K562 (cell line): ENCODE data around the gene CAPN10. TPM values are rescaled to one million over a fixed set of nuclear protein-coding genes. Genes with fewer than 3 reads are reported as not detected.

Experiments used
- CEBPG ChIP-seq, 3 experiments: fragments of 200-800 bp in 1 of 3; sonication (Bioruptor generic) in 1 of 3; sonication (generic) in 1 of 3; formaldehyde crosslinking in 1 of 3; IDR thresholded peaks in 2 of 3; conservative IDR thresholded peaks in 1 of 3; 2 replicates each; pipeline versions ENCODE4 v1.6.1 to v1.8.0; 2016 to 2022; ENCODE audit warnings: missing compliant biosample characterization in 2 of 3, missing genetic modification characterization in 2 of 3, mild to moderate bottlenecking in 1 of 3, missing genetic modification reagents in 1 of 3
- CREM ChIP-seq: IDR thresholded peaks from 2 replicates; pipeline ENCODE4 v1.6.1; 2014; ENCODE audit warnings: antibody characterized with exemption, low read depth
- E2F6 ChIP-seq, 2 experiments: IDR thresholded peaks; 2 replicates each; pipeline ENCODE4 v1.6.1; 2011; ENCODE audit warnings: borderline replicate concordance in 1 of 2, control low read depth in 1 of 2, low read depth in 1 of 2, low read length in 1 of 2, mild to moderate bottlenecking in 1 of 2, mixed read lengths in 1 of 2, moderate library complexity in 1 of 2; ENCODE audit not compliant: insufficient read depth in 1 of 2, insufficient read length in 1 of 2, poor library complexity in 1 of 2, severe bottlenecking in 1 of 2; ENCODE audit errors: extremely low read depth in 1 of 2
- ELF4 ChIP-seq: fragments of 450-650 bp; formaldehyde crosslinking; IDR thresholded peaks from 2 replicates; pipeline ENCODE4 v1.4.0; 2022; ENCODE audit warnings: missing genetic modification characterization
- ETV1 ChIP-seq: fragments of 450-650 bp; conservative IDR thresholded peaks from 2 replicates; pipeline ENCODE4 v1.6.1; 2016; ENCODE audit warnings: missing genetic modification characterization, control low read depth, low read depth, missing compliant biosample characterization
- GATA2 ChIP-seq: sonication (generic); formaldehyde crosslinking; IDR thresholded peaks from 2 replicates; pipeline ENCODE4 v1.4.0; 2020; ENCODE audit warnings: mild to moderate bottlenecking, missing genetic modification reagents
- ILK ChIP-seq: fragments of 450-650 bp; IDR thresholded peaks from 2 replicates; pipeline ENCODE4 v1.6.1; 2016; ENCODE audit warnings: missing genetic modification characterization, low read depth, mild to moderate bottlenecking, missing compliant biosample characterization, moderate library complexity, borderline replicate concordance
- MITF ChIP-seq: IDR thresholded peaks from 2 replicates; pipeline ENCODE4 v1.6.1; 2014; ENCODE audit warnings: antibody characterized with exemption
- MTA1 ChIP-seq: fragments of 450-650 bp; IDR thresholded peaks from 2 replicates; pipeline ENCODE4 v1.6.1; 2017; ENCODE audit warnings: borderline replicate concordance
- MXD1 ChIP-seq: fragments of 250-450 bp; sonication (Bioruptor Pico); IDR thresholded peaks from 2 replicates; pipeline ENCODE4 v1.8.0; 2021; ENCODE audit warnings: borderline replicate concordance, mild to moderate bottlenecking, moderate library complexity; ENCODE audit not compliant: poor library complexity, severe bottlenecking
- NFATC3 ChIP-seq: fragments of 450-650 bp; IDR thresholded peaks from 2 replicates; pipeline ENCODE4 v1.6.1; 2017; ENCODE audit warnings: mild to moderate bottlenecking
- NFXL1 ChIP-seq: fragments of 450-650 bp; formaldehyde crosslinking; IDR thresholded peaks from 2 replicates; pipeline ENCODE4 v1.4.0; 2021; ENCODE audit warnings: mild to moderate bottlenecking
- NR2C2 ChIP-seq, 2 experiments: fragments of 200-800 bp in 1 of 2; sonication (Bioruptor generic) in 1 of 2; sonication (generic) in 1 of 2; formaldehyde crosslinking in 1 of 2; IDR thresholded peaks; 2 replicates each; pipeline versions ENCODE4 v1.6.1 to v1.8.0; 2016 to 2022; ENCODE audit warnings: mild to moderate bottlenecking in 1 of 2, missing compliant biosample characterization in 1 of 2, missing genetic modification characterization in 1 of 2, missing genetic modification reagents in 1 of 2
- TAF7 ChIP-seq: fragments of 450-650 bp; IDR thresholded peaks from 2 replicates; pipeline ENCODE4 v1.6.1; 2016; ENCODE audit warnings: missing genetic modification characterization, missing compliant biosample characterization
- ZC3H8 ChIP-seq: fragments of 450-650 bp; IDR thresholded peaks from 2 replicates; pipeline ENCODE4 v1.6.1; 2017
- ZKSCAN8 ChIP-seq: fragments of 200-800 bp; sonication (Bioruptor generic); IDR thresholded peaks from 2 replicates; pipeline ENCODE4 v1.6.1; 2016; ENCODE audit warnings: missing genetic modification characterization, missing compliant biosample characterization
- ZNF347 ChIP-seq: fragments of 450-650 bp; formaldehyde crosslinking; IDR thresholded peaks from 2 replicates; pipeline ENCODE4 v1.4.0; 2020; ENCODE audit warnings: low read depth, mild to moderate bottlenecking, moderate library complexity
- polyA plus RNA-seq, 8 experiments: library from polyadenylated mRNA; depleted of rRNA in 4 of 8; stranded (reverse) in 5 of 8; unstranded in 3 of 8; fragments of >200 nt; fragmentation: Nextera tagmentation in 2 of 8; fragmentation: Illumina TruSeq in 1 of 8; extraction: Ambion mirVana in 2 of 8; extraction: Trizol in 1 of 8; gene quantifications; 2 replicates each; pipeline versions ENCODE4 v1.2.1 to v1.2.3, GENCODE V29; 2011 to 2014; ENCODE audit warnings: inconsistent platforms in 1 of 8, missing spikeins in 1 of 8
- total RNA-seq, 7 experiments: library from RNA; depleted of rRNA in 6 of 7; stranded (reverse); fragments of >200 nt in 6 of 7; fragmentation: Illumina TruSeq in 2 of 7; extraction: Trizol in 2 of 7; gene quantifications; 2 replicates each; pipeline versions ENCODE4 v1.2.1 to v1.2.3, GENCODE V29; 2011 to 2021; ENCODE audit warnings: low replicate concordance in 1 of 7
- TF ChIP-seq, protein P1 (sequence below), 3 experiments: fragments of 200-800 bp in 1 of 3; fragments of 250-450 bp in 1 of 3; fragments of 450-650 bp in 1 of 3; sonication (Bioruptor Pico) in 1 of 3; sonication (Bioruptor generic) in 1 of 3; formaldehyde crosslinking in 1 of 3; IDR thresholded peaks; 2 replicates each; pipeline versions ENCODE4 v1.6.1 to v1.8.0; 2016 to 2022; ENCODE audit warnings: mild to moderate bottlenecking in 2 of 3, missing genetic modification characterization in 2 of 3, missing compliant biosample characterization in 1 of 3, moderate library complexity in 1 of 3

The CAPN10 gene
- total and polyA plus RNA-seq, 9 of the 15 experiments (the other 6 are each of a cell fraction or from before 2014, with no cell fraction given): 0.08 to 26.1 (median 8.4) TPM

GRCh38 chr2:240560480-240561324, 25.8 kb upstream of the CAPN10 start (continued):
- peak; percentile 89 to 96 for TF ChIP-seq E2F6 (IDR thresholded peaks at IDR 0.05; ENCODE audit: borderline replicate concordance in 1 of 2, extremely low read depth in 1 of 2, insufficient read depth in 1 of 2, insufficient read length in 1 of 2, low read depth in 1 of 2, low read length in 1 of 2, poor library complexity in 1 of 2, severe bottlenecking in 1 of 2)
- TF ChIP-seq, protein P1, sequence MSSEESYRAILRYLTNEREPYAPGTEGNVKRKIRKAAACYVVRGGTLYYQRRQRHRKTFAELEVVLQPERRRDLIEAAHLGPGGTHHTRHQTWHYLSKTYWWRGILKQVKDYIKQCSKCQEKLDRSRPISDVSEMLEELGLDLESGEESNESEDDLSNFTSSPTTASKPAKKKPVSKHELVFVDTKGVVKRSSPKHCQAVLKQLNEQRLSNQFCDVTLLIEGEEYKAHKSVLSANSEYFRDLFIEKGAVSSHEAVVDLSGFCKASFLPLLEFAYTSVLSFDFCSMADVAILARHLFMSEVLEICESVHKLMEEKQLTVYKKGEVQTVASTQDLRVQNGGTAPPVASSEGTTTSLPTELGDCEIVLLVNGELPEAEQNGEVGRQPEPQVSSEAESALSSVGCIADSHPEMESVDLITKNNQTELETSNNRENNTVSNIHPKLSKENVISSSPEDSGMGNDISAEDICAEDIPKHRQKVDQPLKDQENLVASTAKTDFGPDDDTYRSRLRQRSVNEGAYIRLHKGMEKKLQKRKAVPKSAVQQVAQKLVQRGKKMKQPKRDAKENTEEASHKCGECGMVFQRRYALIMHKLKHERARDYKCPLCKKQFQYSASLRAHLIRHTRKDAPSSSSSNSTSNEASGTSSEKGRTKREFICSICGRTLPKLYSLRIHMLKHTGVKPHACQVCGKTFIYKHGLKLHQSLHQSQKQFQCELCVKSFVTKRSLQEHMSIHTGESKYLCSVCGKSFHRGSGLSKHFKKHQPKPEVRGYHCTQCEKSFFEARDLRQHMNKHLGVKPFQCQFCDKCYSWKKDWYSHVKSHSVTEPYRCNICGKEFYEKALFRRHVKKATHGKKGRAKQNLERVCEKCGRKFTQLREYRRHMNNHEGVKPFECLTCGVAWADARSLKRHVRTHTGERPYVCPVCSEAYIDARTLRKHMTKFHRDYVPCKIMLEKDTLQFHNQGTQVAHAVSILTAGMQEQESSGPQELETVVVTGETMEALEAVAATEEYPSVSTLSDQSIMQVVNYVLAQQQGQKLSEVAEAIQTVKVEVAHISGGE (CRISPR knock-in tag; IDR thresholded peaks at IDR 0.05): peak in 1 of 3 experiments; percentile 56; a peak in 1 of 6 replicates
- TF ChIP-seq TAF7 (tag): no peak
- TF ChIP-seq CEBPG (CRISPR knock-in tag; IDR thresholded peaks at IDR 0.05): no peak
- TF ChIP-seq CEBPG (tag; conservative IDR thresholded peaks at IDR 0.05 in 1 of 2, IDR thresholded peaks at IDR 0.05 in 1 of 2): no peak
- TF ChIP-seq CREM: peak; percentile 21; the same call in 1 of the 2 replicates
- no peak for TF ChIP-seq NFXL1 (CRISPR knock-in tag)
- no peak for TF ChIP-seq ILK
- no peak for TF ChIP-seq MITF
- TF ChIP-seq ETV1 (tag): no peak
- no peak for TF ChIP-seq ZC3H8
- TF ChIP-seq GATA2 (CRISPR knock-in tag): no peak
- no peak for TF ChIP-seq ZNF347
- no peak for TF ChIP-seq ZKSCAN8
- peak; percentile 96 for TF ChIP-seq ELF4 (CRISPR knock-in tag)
- TF ChIP-seq NFATC3: no peak
- no peak for TF ChIP-seq MTA1
- TF ChIP-seq MXD1 (CRISPR knock-in tag): no peak
- TF ChIP-seq NR2C2 (CRISPR knock-in tag; IDR thresholded peaks at IDR 0.05): no peak
- peak; percentile 77 for TF ChIP-seq NR2C2 (tag; IDR thresholded peaks at IDR 0.05)
